22Rv1 (cell line): ENCODE results near the gene MRC1.

Experiments used
- H3K27ac ChIP-seq: fragments of 450-650 bp; 2 replicates; pipeline ENCODE4 v1.5.1; 2017
- CTCF ChIP-seq: fragments of 450-650 bp; IDR thresholded peaks from 2 replicates; pipeline ENCODE4 v1.5.1; 2017; ENCODE audit warnings: mild to moderate bottlenecking
- ZFX ChIP-seq: fragments of 450-650 bp; IDR thresholded peaks from 2 replicates; pipeline ENCODE4 v1.6.1; 2017; ENCODE audit warnings: antibody characterized with exemption, borderline replicate concordance

The MRC1 gene

GRCh38 chr10:17808971-17809841, at the start of gene MRC1:
TSS of gene MRC1 (plus strand) at chr10:17809348. CDS start at chr10:17809466, 118 bp downstream.
- TF ChIP-seq ZFX (no peak), CTCF (no peak)
- H3K27ac ChIP-seq = no peak within 1 kb of the TSS

DNA sequence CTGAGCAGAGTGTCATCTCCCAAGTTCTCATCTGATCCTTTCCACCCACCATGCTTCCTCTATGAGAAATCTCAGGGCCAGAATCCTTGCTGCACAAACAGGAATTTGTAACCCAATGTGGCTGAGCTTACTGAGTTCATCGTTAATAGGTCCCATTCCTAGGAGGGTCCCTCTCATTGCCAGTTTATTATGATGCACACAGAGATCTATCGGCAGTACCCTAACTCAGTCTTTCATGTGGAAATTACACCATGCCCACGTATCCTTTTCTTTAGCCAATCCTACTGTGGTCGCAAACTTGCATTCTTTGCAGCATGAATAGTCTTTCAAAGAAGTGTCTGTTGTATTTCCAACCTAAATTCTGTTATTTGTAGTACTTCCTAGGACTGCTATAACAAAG, 45.0 kb upstream of the MRC1 start:
- H3K27ac ChIP-seq = no peak overlapping the region
- TF ChIP-seq CTCF = no peak
- no peak for TF ChIP-seq ZFX

DNA sequence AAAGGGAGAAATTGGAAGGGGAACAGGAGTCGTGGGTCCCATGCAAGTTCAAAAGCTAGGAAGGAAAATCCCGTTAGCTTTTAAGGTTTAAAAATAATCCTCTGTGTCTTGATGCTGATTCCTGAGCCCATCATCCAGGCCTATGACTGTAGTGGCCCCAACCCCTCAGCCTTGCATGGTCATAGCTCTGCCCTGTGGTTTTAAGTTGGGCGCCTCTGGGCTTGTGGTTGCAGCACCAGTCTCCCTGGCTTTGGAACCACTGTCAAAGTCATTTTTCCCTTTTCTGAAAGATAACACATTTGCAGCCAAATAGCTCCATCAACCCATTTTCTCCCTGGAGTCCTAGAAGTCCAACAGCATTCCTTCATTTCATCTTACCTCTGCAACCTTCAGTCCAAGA, 43.5 kb upstream of the MRC1 start:
- no peak overlapping the region for H3K27ac ChIP-seq
- TF ChIP-seq ZFX (no peak), CTCF (no peak)

DNA sequence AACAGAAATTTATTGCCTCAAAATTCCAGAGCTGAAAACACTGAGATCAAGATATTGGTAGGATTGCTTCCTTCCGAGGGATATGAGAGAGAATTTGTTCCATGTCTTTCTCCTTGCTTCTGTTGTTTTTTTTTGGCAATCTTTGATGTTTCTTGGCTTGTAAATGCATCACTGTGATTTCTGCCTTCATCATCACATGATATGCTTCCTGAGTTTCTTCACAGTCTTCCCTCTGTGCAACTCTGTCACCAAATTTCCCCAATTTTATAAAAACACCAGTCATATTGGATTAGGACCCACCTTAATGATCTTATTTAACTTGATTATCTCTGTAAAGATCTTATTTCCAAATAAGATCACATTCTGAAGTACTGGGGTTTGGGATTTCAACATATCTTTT, 42.4 kb upstream of the MRC1 start:
- TF ChIP-seq ZFX = no peak
- TF ChIP-seq CTCF = no peak
- no peak overlapping the region for H3K27ac ChIP-seq

- TF ChIP-seq CTCF (no peak), ZFX (no peak)
- H3K27ac ChIP-seq = no peak overlapping the region
Measured at GRCh38 chr10:17768496-17768895, 40.7 kb upstream of the MRC1 start.

DNA sequence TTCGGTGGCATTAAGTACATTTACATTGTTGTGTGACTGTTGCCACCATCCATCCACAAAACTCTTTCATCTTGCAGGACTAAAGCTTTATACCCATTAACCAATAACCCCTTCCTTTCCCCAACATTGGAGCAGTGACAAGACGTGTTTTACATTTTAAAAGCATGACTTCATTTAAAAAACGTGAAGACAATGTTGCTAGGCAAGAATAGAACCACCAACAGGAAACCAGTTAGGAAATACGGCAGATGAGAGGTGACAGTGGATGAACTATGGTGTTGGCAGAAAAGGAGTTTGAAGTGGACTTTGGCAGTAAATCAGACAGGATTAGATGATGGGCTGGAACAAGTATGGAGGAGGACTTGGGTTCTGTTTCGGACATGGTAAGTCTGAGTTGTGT, 40.2 kb upstream of the MRC1 start:
- no peak for TF ChIP-seq ZFX
- TF ChIP-seq CTCF = no peak
- H3K27ac ChIP-seq = no peak overlapping the region

DNA sequence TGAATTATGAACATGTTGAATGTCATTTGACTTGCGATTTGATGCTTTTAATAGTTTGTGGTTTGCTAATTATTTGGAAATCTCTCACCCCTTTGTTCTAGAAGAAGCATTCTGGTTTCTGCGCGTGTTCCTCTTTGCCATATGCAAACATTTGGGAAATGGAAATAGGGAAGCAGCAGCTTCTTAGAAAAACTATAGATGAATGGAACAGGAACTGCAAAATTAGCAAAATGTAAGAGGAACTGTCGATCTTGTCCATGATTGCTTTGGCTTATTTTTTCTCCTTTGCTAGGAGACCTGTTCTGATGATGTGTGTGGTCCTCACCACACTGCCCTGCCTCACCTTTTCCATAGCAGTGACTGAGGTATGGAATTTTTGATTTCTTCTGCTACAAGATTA, 38.1 kb upstream of the MRC1 start:
- no peak for TF ChIP-seq CTCF
- no peak for TF ChIP-seq ZFX
- H3K27ac ChIP-seq = no peak overlapping the region
